HCT116 (cell line): Measurements from ENCODE around the gene ZDHHC14. TPM values are rescaled to one million over a fixed set of nuclear protein-coding genes. Genes with fewer than 3 reads are reported as not detected.

Source experiments
- ATAC-seq: fragments of 200-7000 bp; cut with Tn5 transposase; 2 replicates; pipeline ENCODE4 v1.9.1; 2020; ENCODE audit warnings: mild to moderate bottlenecking, moderate library complexity
- BruUV-seq: library from RNA; stranded (reverse); fragments of 400-500 nt; replicated peaks from 2 replicates; lab custom pipeline; 2021; lab: Mats Ljungman, UMichigan
- CTCF ChIA-PET: fragments of 300-600 bp; sonication (Branson Sonifier 250); formaldehyde crosslinking; loops from one replicate; lab custom pipeline; 2021; ENCODE audit warnings: antibody characterized with exemption; lab: Charles Lee
- POLR2A ChIA-PET: fragments of 300-600, 350-600 bp; sonication (Branson Sonifier 250); formaldehyde crosslinking; loops from one replicate; lab custom pipeline; 2021; ENCODE audit warnings: antibody characterized with exemption; lab: Charles Lee
- RAD21 ChIA-PET, 2 experiments: fragments of 300-600 bp; sonication (Branson Sonifier 250); formaldehyde crosslinking; loops; one replicate each; lab custom pipeline; 2023; ENCODE audit warnings: low total read pairs in 2 of 2; ENCODE audit not compliant: uncharacterized antibody in 2 of 2, unreplicated experiment in 2 of 2, low non-redundant PET in 1 of 2; lab: Charles Lee
- DNase-seq: peaks from one replicate; pipeline ENCODE4 v3.0.0-alpha.2; 2010; ENCODE audit warnings: low read depth, low spot score
- H2AFZ ChIP-seq: fragments of 200-600 bp; shearing (Covaris generic), sonication (generic); 2 replicates; pipeline ENCODE4 v1.6.1; 2017; ENCODE audit warnings: low read depth, mixed run types, mixed read lengths, antibody characterized with exemption, low read length; ENCODE audit not compliant: poor library complexity, severe bottlenecking
- H3K27ac ChIP-seq: 2 replicates; pipeline ENCODE4 v1.5.1; 2012; ENCODE audit warnings: low read depth, low read length
- H3K27me3 ChIP-seq: fragments of 200-600 bp; sonication (generic); 2 replicates; pipeline ENCODE4 v1.6.1; 2016; ENCODE audit warnings: mixed run types, low read length, mixed read lengths; ENCODE audit not compliant: insufficient read depth
- H3K36me3 ChIP-seq, 2 experiments: fragments of 200-500 bp in 1 of 2; fragments of 200-600 bp in 1 of 2; sonication (Bioruptor generic) in 1 of 2; sonication (generic) in 1 of 2; 2 replicates each; pipeline versions ENCODE4 v1.5.1 to v1.6.1; 2014 to 2016; ENCODE audit warnings: low read length in 2 of 2, inconsistent platforms in 1 of 2, mixed read lengths in 1 of 2, mixed run types in 1 of 2; ENCODE audit not compliant: insufficient read depth in 2 of 2, control insufficient read depth in 1 of 2
- H3K4me1 ChIP-seq, 2 experiments: fragments of 200-600 bp in 1 of 2; sonication (generic) in 1 of 2; 2 replicates each; pipeline versions ENCODE4 v1.5.1 to v1.6.1; 2012 to 2017; ENCODE audit warnings: low read length in 2 of 2, inconsistent platforms in 1 of 2, mild to moderate bottlenecking in 1 of 2, mixed read lengths in 1 of 2, mixed run types in 1 of 2, moderate library complexity in 1 of 2; ENCODE audit not compliant: insufficient read depth in 2 of 2, control insufficient read depth in 1 of 2
- H3K4me2 ChIP-seq: fragments of 200-600 bp; sonication (generic); 2 replicates; pipeline ENCODE4 v1.6.1; 2017; ENCODE audit warnings: mixed run types, low read length, mixed read lengths
- H3K4me3 ChIP-seq, 2 experiments: fragments of 200-600 bp in 1 of 2; sonication (generic) in 1 of 2; replicated peaks in 1 of 2; 2 replicates each; pipeline ENCODE4 v1.5.1; 2011 to 2016; ENCODE audit warnings: low read length in 2 of 2, control low read depth in 1 of 2, low read depth in 1 of 2, mild to moderate bottlenecking in 1 of 2, mixed read lengths in 1 of 2, mixed run types in 1 of 2
- H3K79me2 ChIP-seq: fragments of 200-600 bp; sonication (generic); 2 replicates; pipeline ENCODE4 v1.6.1; 2017; ENCODE audit warnings: mild to moderate bottlenecking, mixed run types, low read length, moderate library complexity, mixed read lengths; ENCODE audit not compliant: insufficient read depth
- H3K9ac ChIP-seq: fragments of 200-600 bp; sonication (generic); 2 replicates; pipeline ENCODE4 v1.6.1; 2016; ENCODE audit warnings: low read length, mixed read lengths
- H3K9me2 ChIP-seq: fragments of 200-600 bp; sonication (generic), shearing (Covaris generic); 2 replicates; pipeline ENCODE4 v1.6.1; 2017; ENCODE audit warnings: mixed run types, mild to moderate bottlenecking, moderate library complexity; ENCODE audit not compliant: insufficient read depth
- H3K9me3 ChIP-seq, 2 experiments: fragments of 200-500 bp in 1 of 2; fragments of 200-600 bp in 1 of 2; sonication (Bioruptor generic) in 1 of 2; sonication (generic) in 1 of 2; 2 replicates each; pipeline ENCODE4 v1.6.1; 2014 to 2017; ENCODE audit warnings: low read length in 2 of 2, mixed read lengths in 2 of 2, inconsistent platforms in 1 of 2, low read depth in 1 of 2, mild to moderate bottlenecking in 1 of 2, mixed run types in 1 of 2, moderate library complexity in 1 of 2; ENCODE audit not compliant: control insufficient read depth in 1 of 2, insufficient read depth in 1 of 2
- H4K20me1 ChIP-seq: fragments of 200-600 bp; sonication (generic), shearing (Covaris generic); 2 replicates; pipeline ENCODE4 v1.6.1; 2017; ENCODE audit warnings: mixed run types, mild to moderate bottlenecking, moderate library complexity; ENCODE audit not compliant: insufficient read depth
- CBX3 ChIP-seq: IDR thresholded peaks from 2 replicates; pipeline ENCODE4 v1.6.1; 2012; ENCODE audit warnings: low read depth
- CEBPB ChIP-seq: IDR thresholded peaks from 2 replicates; pipeline ENCODE4 v1.6.1; 2012; ENCODE audit warnings: low read depth
- CTCF ChIP-seq, 3 experiments: fragments of 200-600 bp in 1 of 3; sonication (generic) in 1 of 3; IDR thresholded peaks in 2 of 3; conservative IDR thresholded peaks in 1 of 3; 2 replicates each; pipeline ENCODE4 v1.5.1; 2012 to 2017; ENCODE audit warnings: low read depth in 2 of 3, low read length in 2 of 3, antibody characterized with exemption in 1 of 3, borderline replicate concordance in 1 of 3, control low read depth in 1 of 3, mild to moderate bottlenecking in 1 of 3, mixed read lengths in 1 of 3, mixed run types in 1 of 3, moderate library complexity in 1 of 3; ENCODE audit not compliant: insufficient read depth in 1 of 3
- ELF1 ChIP-seq: IDR thresholded peaks from 2 replicates; pipeline ENCODE4 v1.6.1; 2012; ENCODE audit warnings: low read depth, borderline replicate concordance
- EZH2 ChIP-seq: fragments of 200-600 bp; sonication (generic); IDR thresholded peaks from 2 replicates; pipeline ENCODE4 v1.6.1; 2017; ENCODE audit warnings: antibody characterized with exemption, mixed run types
- EZH2phosphoT487 ChIP-seq: fragments of 200-600 bp; IDR thresholded peaks from 2 replicates; pipeline ENCODE4 v1.6.1; 2018; ENCODE audit warnings: antibody characterized with exemption, borderline replicate concordance
- FOSL1 ChIP-seq: IDR thresholded peaks from 2 replicates; pipeline ENCODE4 v1.6.1; 2012; ENCODE audit warnings: low read depth
- JUND ChIP-seq: IDR thresholded peaks from 2 replicates; pipeline ENCODE4 v1.6.1; 2012
- POLR2A ChIP-seq: IDR thresholded peaks from 2 replicates; pipeline ENCODE4 v1.7.0; 2011; ENCODE audit warnings: borderline replicate concordance; ENCODE audit not compliant: insufficient read depth, insufficient read length; ENCODE audit errors: extremely low read depth
- POLR2AphosphoS5 ChIP-seq: IDR thresholded peaks from 2 replicates; pipeline ENCODE4 v1.6.1; 2011; ENCODE audit warnings: mild to moderate bottlenecking, low read depth, low read length, moderate library complexity
- RAD21 ChIP-seq: IDR thresholded peaks from 2 replicates; pipeline ENCODE4 v1.6.1; 2012; ENCODE audit warnings: low read depth, mild to moderate bottlenecking
- REST ChIP-seq: IDR thresholded peaks from 2 replicates; pipeline ENCODE4 v1.6.1; 2012; ENCODE audit warnings: low read depth
- SIN3A ChIP-seq: IDR thresholded peaks from 2 replicates; pipeline ENCODE4 v1.6.1; 2012; ENCODE audit warnings: low read depth
- SP1 ChIP-seq: IDR thresholded peaks from 2 replicates; pipeline ENCODE4 v1.6.1; 2012; ENCODE audit warnings: low read depth
- YY1 ChIP-seq: IDR thresholded peaks from 2 replicates; pipeline ENCODE4 v1.6.1; 2011; ENCODE audit warnings: low read length, low read depth, moderate library complexity, mild to moderate bottlenecking; ENCODE audit not compliant: insufficient replicate concordance; ENCODE audit errors: extremely low read depth
- ZFX ChIP-seq: fragments of 450-650 bp; IDR thresholded peaks from 2 replicates; pipeline ENCODE4 v1.6.1; 2017
- ZNF274 ChIP-seq: fragments of 200-500 bp; sonication (Bioruptor generic); IDR thresholded peaks from 2 replicates; pipeline ENCODE4 v1.6.1; 2014; ENCODE audit warnings: mild to moderate bottlenecking, low read depth, low read length, inconsistent platforms
- intact Hi-C: fragments of 100-400 bp; cut with micrococcal nuclease; formaldehyde crosslinking; loops from 2 replicates; pipeline ENCODE4 v1.10.0; 2022
- total RNA-seq: library from RNA; stranded (reverse); gene quantifications from one replicate; pipeline ENCODE4 v1.2.1, GENCODE V29; 2021; ENCODE audit not compliant: unreplicated experiment
- TF ChIP-seq, protein P1 (sequence below): IDR thresholded peaks from 2 replicates; pipeline ENCODE4 v1.6.1; 2012
- TF ChIP-seq, protein P2 (sequence below): IDR thresholded peaks from 2 replicates; pipeline ENCODE4 v1.6.1; 2011; ENCODE audit warnings: mild to moderate bottlenecking, low read length, moderate library complexity; ENCODE audit not compliant: insufficient replicate concordance; ENCODE audit errors: extremely low read depth
- TF ChIP-seq, protein P3 (sequence below): IDR thresholded peaks from 2 replicates; pipeline ENCODE4 v1.6.1; 2012

ZDHHC14 gene
- total RNA-seq, 1 experiment from 2014 or later: 5.3 TPM

DNA sequence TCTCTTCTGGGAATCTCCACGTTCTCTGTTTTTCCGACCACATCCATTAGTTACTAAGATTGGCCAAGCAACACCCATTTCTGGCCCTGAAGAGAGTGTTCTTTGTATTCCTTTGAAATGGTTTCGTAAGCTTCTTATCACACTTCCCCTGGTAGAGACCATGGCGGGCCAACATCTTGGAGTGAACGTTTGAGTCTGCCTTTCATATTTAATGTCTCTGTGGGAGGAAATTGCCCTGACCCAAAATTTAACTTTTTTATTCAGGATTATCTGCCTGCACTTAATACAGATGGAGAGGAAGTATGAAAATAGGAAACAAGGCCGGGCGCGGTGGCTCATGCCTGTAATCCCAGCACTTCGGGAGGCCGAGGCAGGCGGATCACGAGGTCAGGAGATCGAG lies 265.0 kb downstream of the ZDHHC14 start:
- CTCF ChIA-PET: interaction anchor here (1.3 kb wide), 1 partner anchor 228 kb away, joined by 4 read pairs; no protein-coding TSS in a partner anchor
- RAD21 ChIA-PET: no interaction called here
- POLR2A ChIA-PET: no interaction called here
- intact Hi-C loops: loop anchor here (10.0 kb wide), 2 partner anchors 299 to 429 kb away; no protein-coding TSS in a partner anchor
- no peaks in the 10 kb centered on the region for H4K20me1 ChIP-seq
- peaks cover 7 to 9% of the 10 kb centered on the region in 2 experiments; a peak in 3 of 4 replicates for H3K4me1 ChIP-seq
- TF ChIP-seq, protein P1, sequence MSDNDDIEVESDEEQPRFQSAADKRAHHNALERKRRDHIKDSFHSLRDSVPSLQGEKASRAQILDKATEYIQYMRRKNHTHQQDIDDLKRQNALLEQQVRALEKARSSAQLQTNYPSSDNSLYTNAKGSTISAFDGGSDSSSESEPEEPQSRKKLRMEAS: no peak
- TF ChIP-seq EZH2 (no peak), SP1 (no peak), FOSL1 (no peak), POLR2AphosphoS5 (no peak), REST (no peak), JUND (no peak), ELF1 (no peak), CTCF (IDR thresholded peaks at IDR 0.05 in 2 of 3, conservative IDR thresholded peaks at IDR 0.05 in 1 of 3; ENCODE audit: borderline replicate concordance in 1 of 3, insufficient read depth in 1 of 3, low read depth in 2 of 3, low read length in 2 of 3) (no peak), RAD21 (no peak), EZH2phosphoT487 (no peak), SIN3A (no peak), CEBPB (no peak), ZFX (no peak), ZNF274 (no peak), POLR2A (no peak), YY1 (no peak), CBX3 (no peak)
- TF ChIP-seq, protein P2, sequence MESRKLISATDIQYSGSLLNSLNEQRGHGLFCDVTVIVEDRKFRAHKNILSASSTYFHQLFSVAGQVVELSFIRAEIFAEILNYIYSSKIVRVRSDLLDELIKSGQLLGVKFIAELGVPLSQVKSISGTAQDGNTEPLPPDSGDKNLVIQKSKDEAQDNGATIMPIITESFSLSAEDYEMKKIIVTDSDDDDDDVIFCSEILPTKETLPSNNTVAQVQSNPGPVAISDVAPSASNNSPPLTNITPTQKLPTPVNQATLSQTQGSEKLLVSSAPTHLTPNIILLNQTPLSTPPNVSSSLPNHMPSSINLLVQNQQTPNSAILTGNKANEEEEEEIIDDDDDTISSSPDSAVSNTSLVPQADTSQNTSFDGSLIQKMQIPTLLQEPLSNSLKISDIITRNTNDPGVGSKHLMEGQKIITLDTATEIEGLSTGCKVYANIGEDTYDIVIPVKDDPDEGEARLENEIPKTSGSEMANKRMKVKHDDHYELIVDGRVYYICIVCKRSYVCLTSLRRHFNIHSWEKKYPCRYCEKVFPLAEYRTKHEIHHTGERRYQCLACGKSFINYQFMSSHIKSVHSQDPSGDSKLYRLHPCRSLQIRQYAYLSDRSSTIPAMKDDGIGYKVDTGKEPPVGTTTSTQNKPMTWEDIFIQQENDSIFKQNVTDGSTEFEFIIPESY: no peak
- TF ChIP-seq, protein P3, sequence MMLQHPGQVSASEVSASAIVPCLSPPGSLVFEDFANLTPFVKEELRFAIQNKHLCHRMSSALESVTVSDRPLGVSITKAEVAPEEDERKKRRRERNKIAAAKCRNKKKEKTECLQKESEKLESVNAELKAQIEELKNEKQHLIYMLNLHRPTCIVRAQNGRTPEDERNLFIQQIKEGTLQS: no peak
- no TSS peak for BruUV-seq
- ATAC-seq: no peak
- H3K79me2 ChIP-seq: no peaks in the 10 kb centered on the region
- no peaks in the 10 kb centered on the region for H3K9me3 ChIP-seq
- H3K27ac ChIP-seq: no peak overlapping the region
- no peak overlapping the region for H3K4me2 ChIP-seq
- no peak for DNase-seq
- no peak overlapping the region for H3K9ac ChIP-seq
- no peaks in the 10 kb centered on the region for H3K27me3 ChIP-seq
- H2AFZ ChIP-seq: no peak overlapping the region
- H3K36me3 ChIP-seq: no peaks in the 10 kb centered on the region
- no peak overlapping the region for H3K4me3 ChIP-seq
- no peaks in the 10 kb centered on the region for H3K9me2 ChIP-seq
